GM12891 (cell line): Measurements from ENCODE around the gene AVPR1B.

Source experiments
- POLR2A ChIP-seq: IDR thresholded peaks from 2 replicates; pipeline ENCODE4 v1.6.1; 2011; ENCODE audit warnings: low read depth, low read length, control low read depth
- POLR2AphosphoS5 ChIP-seq: IDR thresholded peaks from 2 replicates; pipeline ENCODE4 v1.6.1; 2011; ENCODE audit warnings: low read depth, low read length, control low read depth
- SPI1 ChIP-seq: IDR thresholded peaks from 2 replicates; pipeline ENCODE4 v1.6.1; 2011; ENCODE audit warnings: low read depth, low read length, control low read depth

- no peak for TF ChIP-seq POLR2A
- TF ChIP-seq POLR2AphosphoS5 = no peak
- no peak for TF ChIP-seq SPI1
These were observed 46.4 kb downstream of the AVPR1B start for GRCh38 chr1:206070627-206071304.
